Mesodermal cell (in vitro differentiated cells): ENCODE data around the gene ZBED3.

ENCODE experiments used
- H3K27ac ChIP-seq: 2 replicates; pipeline ENCODE4 v1.7.0; 2013; ENCODE audit warnings: mild to moderate bottlenecking, low read depth, low read length, moderate library complexity; ENCODE audit not compliant: severe bottlenecking
- H3K36me3 ChIP-seq: 2 replicates; pipeline ENCODE4 v1.7.1; 2013; ENCODE audit warnings: mild to moderate bottlenecking, low read length, moderate library complexity; ENCODE audit not compliant: control insufficient read depth, insufficient read depth
- H3K4me1 ChIP-seq: one replicate; pipeline ENCODE4 v1.7.1; 2013; ENCODE audit warnings: mild to moderate bottlenecking, low read length; ENCODE audit not compliant: insufficient read depth, control insufficient read depth, poor library complexity, severe bottlenecking
- H3K4me3 ChIP-seq: 2 replicates; pipeline ENCODE4 v1.7.0; 2013; ENCODE audit warnings: low read length, control low read depth, mild to moderate bottlenecking; ENCODE audit not compliant: insufficient read depth, poor library complexity, severe bottlenecking; ENCODE audit errors: extremely low read depth
- H3K9me3 ChIP-seq: 2 replicates; pipeline ENCODE4 v1.7.1; 2013; ENCODE audit warnings: mild to moderate bottlenecking, low read length, moderate library complexity; ENCODE audit not compliant: control insufficient read depth
- WGBS, 2 experiments: methylation state at CpG; one replicate each; pipeline ENCODE4 v1.1.5; 2013; ENCODE audit warnings: missing lambda C conversion rate in 2 of 2; ENCODE audit not compliant: insufficient coverage in 2 of 2; 5-methylcytosine and 5-hydroxymethylcytosine counted together

ZBED3 gene

GRCh38 chr5:77033338-77033737, 53.7 kb downstream of the ZBED3 start:
- peaks cover 9% of the 10 kb centered on the region for H3K36me3 ChIP-seq
- no peaks in the 10 kb centered on the region for H3K4me1 ChIP-seq
- H3K9me3 ChIP-seq: peaks cover 16% of the 10 kb centered on the region
- 92 to 93% methylated on average over 4 of the region's 5 CpGs for WGBS, 2 experiments
- no peak overlapping the region for H3K4me3 ChIP-seq
- H3K27ac ChIP-seq: no peak overlapping the region

GRCh38 chr5:77032635-77033034, 54.5 kb downstream of the ZBED3 start:
- WGBS, 2 experiments: 80 to 100% methylated on average over 1 of the region's 4 CpGs
- Histone ChIP-seq H3K36me3 (peaks cover 7% of the 10 kb centered on the region), H3K4me1 (no peaks in the 10 kb centered on the region), H3K9me3 (peaks cover 19% of the 10 kb centered on the region), H3K4me3 (no peak overlapping the region), H3K27ac (no peak overlapping the region)

GRCh38 chr5:77031891-77032290, 55.2 kb downstream of the ZBED3 start:
- no peak overlapping the region for H3K4me3 ChIP-seq
- H3K4me1 ChIP-seq: no peaks in the 10 kb centered on the region
- peaks cover 24% of the 10 kb centered on the region for H3K9me3 ChIP-seq
- WGBS, 2 experiments: 86 to 100% methylated on average over 1 to 2 of the region's 3 CpGs
- peaks cover 3% of the 10 kb centered on the region for H3K36me3 ChIP-seq
- H3K27ac ChIP-seq: no peak overlapping the region

- WGBS, 2 experiments: 3 to 4% methylated on average over 66 to 68 of the region's 82 CpGs
- no peaks in the 10 kb centered on the region for H3K4me1 ChIP-seq
- H3K36me3 ChIP-seq: no peaks in the 10 kb centered on the region
- peak within 1 kb of the TSS; percentile 88 for H3K27ac ChIP-seq
- peaks cover 24% of the 10 kb centered on the region for H3K9me3 ChIP-seq
- H3K4me3 ChIP-seq: peak within 1 kb of the TSS; percentile 73
These were observed 56.7 kb downstream of the ZBED3 start, which contains the start of gene AGGF1 for GRCh38 chr5:77030097-77031071. Gene AGGF1 (plus strand): TSS chr5:77030404. CDS start chr5:77030767, 363 bp downstream.

GRCh38 chr5:77029376-77029885, 57.7 kb downstream of the ZBED3 start:
- WGBS, 2 experiments: 100% methylated on average over 1 of the region's 2 CpGs
- H3K27ac ChIP-seq: no peak overlapping the region
- H3K4me1 ChIP-seq: no peaks in the 10 kb centered on the region
- H3K4me3 ChIP-seq: peak overlapping the region; percentile 73
- H3K36me3 ChIP-seq: no peaks in the 10 kb centered on the region
- H3K9me3 ChIP-seq: peaks cover 24% of the 10 kb centered on the region

GRCh38 chr5:77028631-77029375, 58.3 kb downstream of the ZBED3 start:
- no peaks in the 10 kb centered on the region for H3K4me1 ChIP-seq
- no peaks in the 10 kb centered on the region for H3K36me3 ChIP-seq
- H3K4me3 ChIP-seq: no peak overlapping the region
- H3K9me3 ChIP-seq: peaks cover 24% of the 10 kb centered on the region
- no peak overlapping the region for H3K27ac ChIP-seq
- 92 to 100% methylated on average over 2 of the region's 4 CpGs for WGBS, 2 experiments

GRCh38 chr5:77024490-77024889, 62.6 kb downstream of the ZBED3 start:
- no peak overlapping the region for H3K27ac ChIP-seq
- no peak overlapping the region for H3K4me3 ChIP-seq
- WGBS, 2 experiments: no CpG with 5 or more reads among the region's 1 CpG
- no peaks in the 10 kb centered on the region for H3K36me3 ChIP-seq
- no peaks in the 10 kb centered on the region for H3K4me1 ChIP-seq
- H3K9me3 ChIP-seq: peaks cover 19% of the 10 kb centered on the region

- no peaks in the 10 kb centered on the region for H3K36me3 ChIP-seq
- H3K4me1 ChIP-seq: no peaks in the 10 kb centered on the region
- no peak overlapping the region for H3K27ac ChIP-seq
- no peak overlapping the region for H3K4me3 ChIP-seq
- peaks cover 5% of the 10 kb centered on the region for H3K9me3 ChIP-seq
- WGBS, 2 experiments: 77 to 83% methylated on average over 3 to 6 of the region's 7 CpGs
These were observed 64.3 kb downstream of the ZBED3 start for GRCh38 chr5:77022511-77023417.
